ENCODE results near the gene BRME1.

Gene BRME1

GRCh38 chr19:13844130-13844631, 61.7 kb downstream of the BRME1 start:
- H3K27me3 Mint-ChIP-seq = no peaks in the 10 kb centered on the region
- H3K9me3 Mint-ChIP-seq = no peaks in the 10 kb centered on the region
- H3K4me3 Mint-ChIP-seq = peak overlapping the region; percentile 17 to 95
- peaks cover 45 to 74% of the 10 kb centered on the region in 2 donors for H3K4me1 Mint-ChIP-seq
- DNase-seq = no peak
- H3K36me3 Mint-ChIP-seq = peaks cover 8 to 23% of the 10 kb centered on the region in 2 donors
- no peak for ATAC-seq (replicated peaks)
- H3K27ac Mint-ChIP-seq = peak overlapping the region; percentile 98

GRCh38 chr19:13843104-13843921, 62.6 kb downstream of the BRME1 start:
- no peaks in the 10 kb centered on the region for H3K27me3 Mint-ChIP-seq
- ATAC-seq (replicated peaks) = no peak

GRCh38 chr19:13842291-13843103, 63.4 kb downstream of the BRME1 start:
- Mint-ChIP-seq H3K9me3 (no peaks in the 10 kb centered on the region), H3K27me3 (no peaks in the 10 kb centered on the region), H3K36me3 (peaks cover 14 to 34% of the 10 kb centered on the region in 2 donors), H3K27ac (peak overlapping the region; percentile 98), H3K4me1 (peaks cover 48 to 83% of the 10 kb centered on the region in 2 donors), H3K4me3 (peak overlapping the region; percentile 95)
- ATAC-seq (replicated peaks) (peak; percentile 2 to 8), DNase-seq (peak; percentile 62)

More at GRCh38 chr19:13843104-13843921, 62.6 kb downstream of the BRME1 start:
- peak overlapping the region; percentile 95 for H3K4me3 Mint-ChIP-seq
- peak overlapping the region; percentile 98 for H3K27ac Mint-ChIP-seq
- peaks cover 48 to 78% of the 10 kb centered on the region in 2 donors for H3K4me1 Mint-ChIP-seq
- no peaks in the 10 kb centered on the region for H3K9me3 Mint-ChIP-seq
- peaks cover 12 to 31% of the 10 kb centered on the region in 2 donors for H3K36me3 Mint-ChIP-seq
- DNase-seq = no peak

- H3K27me3 Mint-ChIP-seq = no peaks in the 10 kb centered on the region
These were observed 64.0 kb downstream of the BRME1 start for GRCh38 chr19:13841962-13842290.

GRCh38 chr19:13841086-13841961, 64.6 kb downstream of the BRME1 start:
- peaks cover 14 to 42% of the 10 kb centered on the region in 2 donors for H3K36me3 Mint-ChIP-seq
- no peak for ATAC-seq (replicated peaks)
- no peaks in the 10 kb centered on the region for H3K9me3 Mint-ChIP-seq
- peak overlapping the region; percentile 95 for H3K4me3 Mint-ChIP-seq
- peak overlapping the region; percentile 98 for H3K27ac Mint-ChIP-seq
- no peak for DNase-seq
- peaks cover 49 to 84% of the 10 kb centered on the region in 2 donors for H3K4me1 Mint-ChIP-seq
- no peaks in the 10 kb centered on the region for H3K27me3 Mint-ChIP-seq

More at GRCh38 chr19:13841962-13842290, 64.0 kb downstream of the BRME1 start:
- peaks cover 51 to 84% of the 10 kb centered on the region in 2 donors for H3K4me1 Mint-ChIP-seq
- peak overlapping the region; percentile 98 for H3K27ac Mint-ChIP-seq
- DNase-seq = no peak
- H3K9me3 Mint-ChIP-seq = no peaks in the 10 kb centered on the region
- H3K36me3 Mint-ChIP-seq = peaks cover 14 to 38% of the 10 kb centered on the region in 2 donors
- peak overlapping the region; percentile 95 for H3K4me3 Mint-ChIP-seq
- ATAC-seq (replicated peaks) = no peak

- ATAC-seq (replicated peaks) (no peak), DNase-seq (no peak)
- peaks cover 49 to 85% of the 10 kb centered on the region in 2 donors for H3K4me1 Mint-ChIP-seq
- H3K9me3 Mint-ChIP-seq = no peaks in the 10 kb centered on the region
- peak overlapping the region; percentile 95 for H3K4me3 Mint-ChIP-seq
- H3K27me3 Mint-ChIP-seq = no peaks in the 10 kb centered on the region
- H3K27ac Mint-ChIP-seq = peak overlapping the region; percentile 98
- H3K36me3 Mint-ChIP-seq = peaks cover 14 to 49% of the 10 kb centered on the region in 2 donors
These were observed 65.4 kb downstream of the BRME1 start for GRCh38 chr19:13840305-13841085.

- Mint-ChIP-seq H3K4me1 (peaks cover 46 to 87% of the 10 kb centered on the region in 2 donors), H3K4me3 (peak overlapping the region; percentile 95), H3K36me3 (peaks cover 16 to 49% of the 10 kb centered on the region in 2 donors), H3K9me3 (no peaks in the 10 kb centered on the region), H3K27ac (peak overlapping the region; percentile 98), H3K27me3 (no peaks in the 10 kb centered on the region)
- DNase-seq = no peak
- peak; percentile 14 to 17 for ATAC-seq (replicated peaks)
These were observed 66.0 kb downstream of the BRME1 start for GRCh38 chr19:13839938-13840304.

GRCh38 chr19:13839130-13839937, 66.6 kb downstream of the BRME1 start:
- H3K9me3 Mint-ChIP-seq = no peaks in the 10 kb centered on the region
- H3K36me3 Mint-ChIP-seq = peaks cover 17 to 52% of the 10 kb centered on the region in 2 donors
- DNase-seq (peak; percentile 83), ATAC-seq (replicated peaks) (peak; percentile 65 to 70)
- peaks cover 44 to 87% of the 10 kb centered on the region in 2 donors for H3K4me1 Mint-ChIP-seq
- H3K27me3 Mint-ChIP-seq = no peaks in the 10 kb centered on the region
- H3K4me3 Mint-ChIP-seq = peak overlapping the region; percentile 95
- peak overlapping the region; percentile 98 for H3K27ac Mint-ChIP-seq

GRCh38 chr19:13838435-13839129, 67.3 kb downstream of the BRME1 start:
- DNase-seq (no peak), ATAC-seq (replicated peaks) (no peak)
- Mint-ChIP-seq H3K9me3 (no peaks in the 10 kb centered on the region), H3K27me3 (no peaks in the 10 kb centered on the region), H3K4me3 (peak overlapping the region; percentile 95), H3K4me1 (peaks cover 44 to 87% of the 10 kb centered on the region in 2 donors), H3K27ac (peak overlapping the region; percentile 98), H3K36me3 (peaks cover 21 to 59% of the 10 kb centered on the region in 2 donors)

- ATAC-seq (replicated peaks) = peak in 1 of 2 donors; percentile 15
- Mint-ChIP-seq H3K27me3 (no peaks in the 10 kb centered on the region), H3K36me3 (peaks cover 28 to 61% of the 10 kb centered on the region in 2 donors), H3K9me3 (no peaks in the 10 kb centered on the region), H3K27ac (peak overlapping the region; percentile 98), H3K4me3 (peak overlapping the region; percentile 80 to 84), H3K4me1 (peaks cover 42 to 81% of the 10 kb centered on the region in 2 donors)
- DNase-seq = no peak
These were observed 69.9 kb downstream of the BRME1 start for GRCh38 chr19:13835791-13836723.
